Tibial nerve (tissue), 4 donors: ENCODE results near the gene SLC39A11.

ENCODE experiments used
- EP300 ChIP-seq, 2 donors: sonication (generic); formaldehyde crosslinking; IDR thresholded peaks; one replicate each; pipeline ENCODE4 v1.6.1; 2017; ENCODE audit warnings: antibody characterized with exemption in 2 of 2, mild to moderate bottlenecking in 1 of 2
- POLR2A ChIP-seq, 2 donors: fragments of 450-650 bp; IDR thresholded peaks; one replicate each; pipeline ENCODE4 v1.6.1; 2017; ENCODE audit warnings: antibody characterized with exemption in 2 of 2, mild to moderate bottlenecking in 2 of 2, moderate library complexity in 2 of 2
- TF ChIP-seq, protein P1 (sequence below), 5 experiments: fragments of 200-600 bp in 3 of 5; fragments of 450-650 bp in 2 of 5; sonication (generic) in 3 of 5; IDR thresholded peaks; one replicate each; pipeline ENCODE4 v1.5.1; 2016 to 2019; ENCODE audit warnings: antibody characterized with exemption in 5 of 5, mild to moderate bottlenecking in 3 of 5, moderate library complexity in 2 of 5

DNA sequence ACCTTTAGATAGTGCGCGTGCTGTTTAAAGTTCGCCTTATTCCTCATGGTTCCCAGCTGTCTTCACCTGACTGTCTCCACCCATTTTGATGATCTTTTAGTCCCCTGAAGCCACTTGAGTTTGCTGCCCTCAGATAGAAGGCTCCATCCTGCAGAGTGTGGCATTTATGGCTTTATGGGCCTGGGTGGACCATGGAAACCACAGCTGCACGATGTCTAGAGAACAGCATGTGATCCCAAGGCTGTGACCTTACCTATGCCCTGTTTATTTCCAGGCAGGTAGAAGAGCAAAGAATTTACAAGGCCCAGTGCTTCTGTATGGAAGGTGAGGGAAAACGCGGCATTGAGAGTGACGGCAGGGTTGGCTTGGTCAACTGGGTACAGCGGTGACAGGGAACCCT lies 356.9 kb downstream of the SLC39A11 start:
- TF ChIP-seq, protein P1, sequence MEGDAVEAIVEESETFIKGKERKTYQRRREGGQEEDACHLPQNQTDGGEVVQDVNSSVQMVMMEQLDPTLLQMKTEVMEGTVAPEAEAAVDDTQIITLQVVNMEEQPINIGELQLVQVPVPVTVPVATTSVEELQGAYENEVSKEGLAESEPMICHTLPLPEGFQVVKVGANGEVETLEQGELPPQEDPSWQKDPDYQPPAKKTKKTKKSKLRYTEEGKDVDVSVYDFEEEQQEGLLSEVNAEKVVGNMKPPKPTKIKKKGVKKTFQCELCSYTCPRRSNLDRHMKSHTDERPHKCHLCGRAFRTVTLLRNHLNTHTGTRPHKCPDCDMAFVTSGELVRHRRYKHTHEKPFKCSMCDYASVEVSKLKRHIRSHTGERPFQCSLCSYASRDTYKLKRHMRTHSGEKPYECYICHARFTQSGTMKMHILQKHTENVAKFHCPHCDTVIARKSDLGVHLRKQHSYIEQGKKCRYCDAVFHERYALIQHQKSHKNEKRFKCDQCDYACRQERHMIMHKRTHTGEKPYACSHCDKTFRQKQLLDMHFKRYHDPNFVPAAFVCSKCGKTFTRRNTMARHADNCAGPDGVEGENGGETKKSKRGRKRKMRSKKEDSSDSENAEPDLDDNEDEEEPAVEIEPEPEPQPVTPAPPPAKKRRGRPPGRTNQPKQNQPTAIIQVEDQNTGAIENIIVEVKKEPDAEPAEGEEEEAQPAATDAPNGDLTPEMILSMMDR (IDR thresholded peaks at IDR 0.05), result no peak
- no peak for TF ChIP-seq POLR2A (IDR thresholded peaks at IDR 0.05)
- no peak for TF ChIP-seq EP300 (IDR thresholded peaks at IDR 0.05)
